Left forelimb (tissue), 1 donor: ENCODE measurements around the gene TMEM260.

Experiments
- DNase-seq: peaks from one replicate; pipeline ENCODE4 v3.0.0-alpha.2; 2018; ENCODE audit warnings: low spot score

Gene TMEM260

DNA sequence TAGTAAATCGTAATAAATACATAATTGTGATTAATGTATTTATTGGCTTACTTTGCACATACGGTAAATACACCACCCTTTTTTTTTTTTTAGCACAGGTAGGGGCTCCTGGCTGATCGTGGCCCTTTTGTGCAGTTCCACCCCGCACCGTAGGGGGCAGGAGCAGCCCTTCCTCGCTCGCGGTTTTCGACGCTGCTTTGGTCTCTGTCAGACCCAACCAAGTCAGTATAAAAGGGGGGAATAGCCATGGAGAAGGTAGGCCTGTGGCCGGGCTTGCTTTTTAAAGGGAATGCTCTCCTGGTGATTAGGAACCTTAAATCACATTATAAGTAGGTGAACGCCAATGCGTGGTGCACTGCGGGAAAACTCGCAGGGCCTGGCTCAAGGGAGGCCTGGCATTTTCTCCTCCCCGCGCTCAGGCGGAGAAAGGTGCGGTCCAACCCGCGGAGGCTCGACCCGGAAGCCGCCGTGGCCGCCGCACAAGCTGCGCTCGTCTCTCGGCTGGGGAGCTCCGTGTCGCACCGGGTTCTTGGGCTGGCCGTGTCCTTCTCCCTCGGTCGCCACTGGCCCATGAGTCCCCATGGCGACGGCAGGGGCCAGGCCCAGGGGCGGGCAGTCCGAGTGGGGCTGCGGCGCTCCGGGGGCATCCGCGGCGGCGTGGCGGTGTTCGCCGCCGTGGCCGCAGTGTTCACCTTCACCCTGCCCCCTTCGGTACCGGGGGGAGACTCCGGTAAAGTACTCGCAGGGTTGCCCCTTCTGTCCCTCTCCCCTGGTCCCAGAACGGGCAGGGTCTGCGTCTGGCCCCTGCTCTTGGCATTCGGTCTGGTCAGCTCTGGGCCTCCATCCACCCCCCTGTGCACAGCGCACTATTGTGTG, at the start of gene TMEM260:
TSS of gene TMEM260 (plus strand) at position 454 of the 876 bp plus-strand sequence. CDS start at position 571, 117 bp downstream.
- DNase-seq, result peak; percentile 88

DNA sequence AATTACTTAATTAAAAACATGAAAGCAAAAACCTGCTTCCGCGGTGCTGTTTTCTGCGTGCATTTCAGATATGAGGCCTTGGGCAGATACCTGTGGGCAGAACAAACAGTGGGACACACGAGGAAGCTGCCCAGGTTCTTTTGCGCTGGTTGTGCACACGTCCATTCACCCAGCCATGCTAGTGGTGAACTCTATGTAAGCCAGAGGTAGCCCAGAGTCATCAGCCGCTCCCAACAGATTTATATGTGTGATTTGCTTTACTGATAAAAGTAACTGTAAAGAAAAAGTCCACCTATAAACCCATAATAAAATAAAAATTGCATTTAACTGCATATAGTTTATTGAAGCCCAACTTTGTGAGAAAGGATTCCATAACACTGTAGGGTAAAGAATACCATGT, 47.1 kb upstream of the TMEM260 start:
- no peak for DNase-seq

GRCh38 chr14:56534656-56535055, 44.9 kb upstream of the TMEM260 start:
- DNase-seq, result no peak

DNA sequence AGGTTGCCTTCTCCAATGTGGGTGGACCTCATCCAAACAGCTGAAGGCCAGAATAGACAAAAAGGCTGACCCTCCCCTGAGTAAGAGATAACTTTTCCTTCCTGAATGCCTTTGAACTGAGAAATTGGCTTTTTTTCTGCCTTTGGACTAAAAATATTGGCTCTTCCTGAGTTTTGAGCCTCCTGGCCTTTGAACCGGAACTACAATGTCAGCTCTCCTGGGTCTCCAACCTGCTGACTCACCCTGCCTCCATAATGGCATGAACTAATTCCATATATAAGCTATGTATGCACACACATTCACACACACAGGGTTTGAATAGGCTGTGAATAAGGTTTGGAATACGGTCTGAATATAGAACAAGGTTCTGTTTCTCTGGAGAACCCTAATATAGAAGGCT, 39.7 kb upstream of the TMEM260 start:
- DNase-seq, result no peak

DNA sequence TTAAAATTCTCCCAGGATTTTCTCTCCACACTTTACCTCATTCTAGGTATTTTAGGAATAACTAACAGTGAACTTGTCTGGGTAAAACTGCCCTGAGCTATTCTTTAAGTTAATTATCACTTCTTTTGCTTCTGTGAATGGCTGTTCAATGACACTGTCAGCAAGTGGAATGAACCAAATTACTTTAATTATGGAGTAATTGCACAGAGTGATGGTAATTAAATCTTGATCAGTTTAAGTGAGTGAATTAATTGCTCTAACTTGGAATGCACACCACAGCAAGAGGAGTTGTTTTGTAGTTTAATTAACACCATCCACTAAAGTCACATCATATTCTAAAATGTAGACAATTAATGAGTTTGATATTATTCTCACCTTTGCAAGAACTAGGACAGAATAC, 36.2 kb upstream of the TMEM260 start:
- DNase-seq, result no peak

DNA sequence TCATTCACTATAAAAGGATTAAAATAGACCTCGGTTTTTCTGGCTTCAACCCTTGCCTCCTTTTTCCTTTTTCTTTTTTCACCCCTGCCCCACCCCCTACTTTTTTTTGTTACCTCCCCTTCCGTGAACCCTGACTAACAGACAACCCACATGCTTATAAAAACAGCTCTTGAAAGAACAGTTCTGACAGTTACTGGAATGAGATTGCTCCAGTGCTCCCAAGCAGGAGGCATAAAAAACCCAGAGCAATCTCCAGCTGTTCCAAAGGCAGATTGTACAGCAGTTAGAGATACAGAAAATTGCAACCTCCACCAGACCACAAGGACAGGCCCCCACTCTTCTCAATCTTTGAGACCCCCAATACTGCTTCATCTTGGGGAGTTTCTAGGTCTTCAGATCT, 29.9 kb upstream of the TMEM260 start:
- no peak for DNase-seq

- DNase-seq, result no peak
These were observed 27.0 kb upstream of the TMEM260 start for GRCh38 chr14:56552615-56553014.

GRCh38 chr14:56554301-56554700, 25.3 kb upstream of the TMEM260 start:
- DNase-seq, result no peak

GRCh38 chr14:56555921-56556570, 23.6 kb upstream of the TMEM260 start:
- DNase-seq, result no peak

GRCh38 chr14:56559182-56559581, 20.4 kb upstream of the TMEM260 start:
- no peak for DNase-seq

DNA sequence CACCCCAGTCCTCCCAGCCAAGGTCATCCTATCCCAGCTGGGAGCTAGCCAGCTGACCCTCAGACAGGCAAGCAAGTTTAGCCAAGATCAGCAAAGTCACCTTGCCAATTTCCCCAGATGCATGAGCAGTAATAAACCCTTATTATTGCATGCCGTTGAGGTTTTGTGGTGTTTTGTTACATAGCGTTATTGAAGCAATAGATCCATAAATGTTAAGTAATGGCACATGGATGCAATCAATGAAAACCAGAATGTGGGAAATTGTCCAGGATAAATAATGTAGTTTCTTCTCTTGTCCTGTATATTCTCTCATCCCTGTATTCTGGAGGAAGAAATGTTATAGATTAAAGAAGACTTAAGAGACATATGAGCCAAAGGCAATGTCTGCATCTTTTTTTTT, 18.0 kb upstream of the TMEM260 start:
- no peak for DNase-seq

- no peak for DNase-seq
These were observed 16.7 kb upstream of the TMEM260 start for GRCh38 chr14:56562883-56563282.

DNA sequence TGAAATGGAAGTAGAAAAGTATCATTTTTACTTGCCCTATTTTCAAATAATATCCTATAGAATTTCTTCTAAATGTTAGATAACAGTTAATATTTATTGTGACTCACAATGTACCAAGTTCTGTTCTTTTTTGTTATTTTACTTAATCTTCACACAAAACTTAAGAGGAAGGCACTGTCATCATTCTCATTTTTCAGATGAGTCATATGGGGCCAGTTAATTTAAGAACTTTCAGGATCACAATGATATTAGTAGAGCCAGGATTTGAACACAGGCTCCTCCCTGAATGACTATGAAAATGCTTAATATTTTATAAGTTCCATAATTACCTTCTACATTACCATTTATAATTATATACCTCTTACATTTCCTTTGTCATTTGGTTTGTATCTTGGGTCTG, 10.4 kb upstream of the TMEM260 start:
- DNase-seq, result no peak

GRCh38 chr14:56570295-56570694, 9.3 kb upstream of the TMEM260 start:
- DNase-seq, result no peak

DNA sequence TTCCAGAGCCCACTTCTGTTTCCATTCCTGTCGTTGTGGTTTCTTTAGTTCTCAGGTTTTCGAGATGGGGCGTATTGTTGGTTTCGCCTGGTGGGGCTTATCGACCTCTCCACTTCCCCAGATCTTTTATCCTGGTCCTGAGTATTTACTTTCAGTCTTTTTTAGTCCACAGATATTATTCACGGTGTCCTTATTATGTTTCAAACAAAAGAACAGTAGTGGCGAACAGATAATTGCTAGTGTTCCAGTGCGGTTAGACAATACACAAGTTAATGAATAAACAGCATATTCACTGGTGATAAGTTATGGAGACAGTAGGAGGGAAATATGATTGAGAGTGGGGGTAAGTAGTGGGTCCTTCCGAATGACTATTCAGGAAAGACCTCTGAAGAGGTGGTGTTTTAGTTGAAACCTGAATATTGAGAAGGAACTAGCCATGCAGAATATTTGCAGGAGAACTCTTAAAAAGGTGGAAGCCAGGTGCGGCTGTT, 668 bp downstream of the TMEM260 start:
- DNase-seq, result no peak

DNA sequence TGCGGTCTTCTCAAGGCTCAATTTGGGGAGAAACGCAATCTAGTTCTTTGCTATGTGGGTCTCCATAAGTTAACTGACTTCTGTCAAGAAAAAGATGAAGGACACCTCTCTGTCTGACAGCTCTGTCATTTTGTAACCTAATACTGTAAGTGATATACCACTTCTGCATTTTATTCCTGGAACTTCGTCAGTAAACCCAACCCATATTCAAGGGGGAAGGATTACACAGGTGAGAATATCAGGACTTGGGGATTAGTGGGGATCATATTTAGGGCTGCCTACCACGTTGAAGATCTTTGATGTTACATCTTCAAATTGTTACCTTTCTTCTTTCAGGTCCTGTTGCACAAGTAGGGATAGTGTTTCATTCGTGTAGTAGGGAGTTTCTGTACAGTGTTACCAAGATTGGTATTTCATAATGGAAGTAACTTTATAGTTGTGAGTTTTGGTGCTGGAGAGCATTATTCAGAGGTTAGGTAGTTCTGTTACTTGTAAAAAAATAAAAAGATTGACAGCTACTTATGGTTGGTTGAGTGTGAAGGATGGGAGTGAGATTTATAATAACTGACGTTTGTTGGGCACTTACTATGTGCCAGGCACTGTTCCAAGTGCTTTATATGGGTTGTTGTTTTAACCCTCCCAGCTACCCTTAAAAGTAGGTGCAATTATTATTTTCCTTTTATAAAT, 1.6 kb downstream of the TMEM260 start:
- no peak for DNase-seq

DNA sequence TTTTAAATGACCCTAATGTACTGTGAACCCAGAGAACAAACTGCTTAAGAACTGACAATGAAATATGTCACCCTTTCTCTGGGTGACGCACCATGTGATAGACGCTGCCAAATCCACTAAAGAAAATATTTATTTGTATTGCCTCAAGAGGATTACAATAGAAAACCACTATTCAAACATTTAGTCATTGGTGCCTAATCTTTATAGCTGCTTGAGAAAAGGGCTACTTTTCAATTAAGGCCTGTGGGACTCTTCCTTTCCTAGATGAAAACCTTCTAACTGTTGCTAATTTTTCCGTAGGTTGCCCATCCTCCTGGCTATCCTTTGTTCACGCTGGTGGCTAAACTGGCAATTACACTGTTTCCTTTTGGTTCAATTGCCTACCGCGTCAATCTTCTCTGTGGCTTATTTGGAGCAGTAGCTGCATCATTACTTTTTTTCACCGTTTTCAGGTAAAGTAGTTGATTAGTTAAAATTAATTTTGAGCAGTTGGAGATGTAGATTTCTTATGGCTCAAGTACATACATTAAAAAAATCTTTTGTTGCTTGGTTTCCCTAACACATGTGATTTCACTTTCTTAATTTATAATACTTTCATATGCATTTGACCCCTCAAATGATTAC, 6.0 kb downstream of the TMEM260 start:
- no peak for DNase-seq

DNA sequence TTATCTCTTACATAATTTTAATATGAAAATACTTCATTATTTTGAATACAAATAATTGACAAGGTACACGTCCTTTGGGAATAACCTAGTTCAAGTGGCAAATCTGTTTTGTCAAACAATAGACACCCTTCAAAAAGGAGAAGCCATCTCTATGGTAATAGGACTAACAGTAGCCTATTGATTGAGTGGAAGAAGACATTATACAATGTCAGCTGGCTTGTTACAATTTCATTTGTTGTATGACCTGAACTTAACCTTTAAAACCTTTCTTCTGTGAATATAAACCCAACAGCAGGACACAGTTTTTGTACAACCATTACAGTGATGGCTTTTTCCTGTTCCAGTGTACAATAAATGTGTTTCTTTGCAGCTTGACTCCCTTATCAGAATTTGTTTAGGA, 8.1 kb downstream of the TMEM260 start:
- DNase-seq, result no peak

- DNase-seq, result no peak
These were observed 10.9 kb downstream of the TMEM260 start for GRCh38 chr14:56590535-56590960.

DNA sequence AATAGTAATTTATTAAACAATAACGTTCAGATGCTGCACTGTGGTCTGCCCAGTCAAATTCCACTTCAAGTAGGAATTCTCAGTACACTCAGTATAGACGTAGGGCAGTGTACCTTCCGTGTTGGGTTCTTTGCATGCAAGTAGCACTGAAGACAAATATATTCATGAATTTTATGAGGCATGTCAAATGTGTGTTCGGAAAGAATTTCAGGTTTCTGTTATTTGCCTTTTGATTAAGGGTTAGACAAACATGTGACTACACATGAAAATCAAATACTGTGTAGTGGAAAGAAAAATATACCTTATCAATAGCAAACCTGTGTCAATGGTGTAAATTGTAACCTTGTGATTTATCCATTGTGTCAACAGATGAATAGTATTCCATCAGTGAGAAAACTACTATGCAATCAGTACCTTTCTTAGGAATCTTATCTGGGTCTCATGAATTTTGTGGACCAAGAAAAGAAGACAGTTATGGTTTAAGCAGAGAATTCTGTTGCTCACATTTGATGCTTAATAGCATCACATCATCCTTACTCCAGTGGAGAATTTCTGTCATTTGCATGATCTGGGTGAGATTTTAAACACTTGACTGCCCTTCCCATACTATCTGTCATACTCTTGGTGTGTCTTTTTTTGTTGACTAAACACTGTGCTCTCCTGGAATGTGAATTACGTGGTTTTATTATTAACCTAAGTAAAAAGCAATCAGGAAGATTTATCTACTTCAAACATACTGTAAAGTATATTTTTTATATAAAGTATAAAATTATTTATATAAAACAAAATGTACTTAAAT, 13.3 kb downstream of the TMEM260 start:
- no peak for DNase-seq

DNA sequence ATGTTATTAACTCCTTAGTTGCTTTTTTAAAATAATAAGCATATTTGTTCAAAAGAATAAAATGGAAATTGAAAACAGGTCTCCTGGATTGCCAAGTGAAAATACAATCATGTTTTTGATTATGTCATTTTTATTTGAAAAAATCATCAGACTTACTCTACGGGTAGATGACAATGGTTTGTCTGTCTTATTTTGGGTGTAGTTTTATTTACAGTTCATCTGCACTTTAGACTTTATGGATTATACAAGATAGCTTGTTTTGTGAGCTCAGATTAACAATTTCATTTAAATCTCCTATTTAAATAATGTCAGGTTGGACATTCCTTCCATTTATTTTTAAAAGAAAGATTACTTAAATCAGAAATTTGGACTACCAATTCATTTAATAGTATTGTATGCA, 14.8 kb downstream of the TMEM260 start:
- no peak for DNase-seq
